IMR-90 (cell line): ENCODE measurements around the gene CITED2.

Experiments used
- BHLHE40 ChIP-seq: fragments of 150-350 bp; IDR thresholded peaks from 2 replicates; pipeline ENCODE4 v1.6.1; 2016; ENCODE audit warnings: mild to moderate bottlenecking, low read depth, low read length
- MXI1 ChIP-seq: IDR thresholded peaks from 2 replicates; pipeline ENCODE4 v1.6.1; 2012; ENCODE audit warnings: low read depth, mild to moderate bottlenecking, low read length, moderate library complexity, borderline replicate concordance
- POLR2A ChIP-seq: IDR thresholded peaks from 2 replicates; pipeline ENCODE4 v1.6.1; 2012; ENCODE audit warnings: mild to moderate bottlenecking, low read depth, low read length
- RAD21 ChIP-seq: IDR thresholded peaks from 2 replicates; pipeline ENCODE4 v1.6.1; 2012; ENCODE audit warnings: low read length, improper control_type of control experiment
- RFX5 ChIP-seq: IDR thresholded peaks from 2 replicates; pipeline ENCODE4 v1.8.0; 2012; ENCODE audit warnings: low read depth, mild to moderate bottlenecking, low read length, moderate library complexity
- SMC3 ChIP-seq: fragments of 150-350 bp; IDR thresholded peaks from 2 replicates; pipeline ENCODE4 v1.6.1; 2016; ENCODE audit warnings: low read depth, mild to moderate bottlenecking, antibody characterized with exemption, low read length, moderate library complexity
- TF ChIP-seq, protein P1 (sequence below): conservative IDR thresholded peaks from 2 replicates; pipeline ENCODE4 v1.5.1; 2012; ENCODE audit warnings: mild to moderate bottlenecking, low read depth, low read length, improper control_type of control experiment

DNA sequence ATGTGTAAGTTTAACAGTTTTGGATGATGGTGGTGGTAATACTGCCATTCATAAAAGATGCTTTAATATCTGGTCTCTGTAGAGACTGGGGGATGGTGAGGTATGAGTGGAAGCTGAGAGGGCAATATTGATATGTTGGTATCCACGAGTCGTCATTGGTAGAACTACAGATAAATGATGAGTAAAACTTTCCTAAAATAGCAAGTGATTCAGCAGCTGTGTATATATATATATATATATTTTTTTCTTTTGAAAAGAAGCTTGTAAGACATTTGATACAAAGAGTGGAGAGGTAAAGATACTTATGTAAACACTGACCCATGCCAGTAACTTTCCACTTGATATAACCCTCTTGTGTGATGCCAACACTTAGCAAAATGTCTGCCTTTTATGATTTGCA is 41.7 kb upstream of the CITED2 start:
- TF ChIP-seq, protein P1, sequence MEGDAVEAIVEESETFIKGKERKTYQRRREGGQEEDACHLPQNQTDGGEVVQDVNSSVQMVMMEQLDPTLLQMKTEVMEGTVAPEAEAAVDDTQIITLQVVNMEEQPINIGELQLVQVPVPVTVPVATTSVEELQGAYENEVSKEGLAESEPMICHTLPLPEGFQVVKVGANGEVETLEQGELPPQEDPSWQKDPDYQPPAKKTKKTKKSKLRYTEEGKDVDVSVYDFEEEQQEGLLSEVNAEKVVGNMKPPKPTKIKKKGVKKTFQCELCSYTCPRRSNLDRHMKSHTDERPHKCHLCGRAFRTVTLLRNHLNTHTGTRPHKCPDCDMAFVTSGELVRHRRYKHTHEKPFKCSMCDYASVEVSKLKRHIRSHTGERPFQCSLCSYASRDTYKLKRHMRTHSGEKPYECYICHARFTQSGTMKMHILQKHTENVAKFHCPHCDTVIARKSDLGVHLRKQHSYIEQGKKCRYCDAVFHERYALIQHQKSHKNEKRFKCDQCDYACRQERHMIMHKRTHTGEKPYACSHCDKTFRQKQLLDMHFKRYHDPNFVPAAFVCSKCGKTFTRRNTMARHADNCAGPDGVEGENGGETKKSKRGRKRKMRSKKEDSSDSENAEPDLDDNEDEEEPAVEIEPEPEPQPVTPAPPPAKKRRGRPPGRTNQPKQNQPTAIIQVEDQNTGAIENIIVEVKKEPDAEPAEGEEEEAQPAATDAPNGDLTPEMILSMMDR = no peak
- TF ChIP-seq POLR2A (no peak), RFX5 (no peak), MXI1 (no peak), SMC3 (no peak), BHLHE40 (no peak), RAD21 (no peak)
